ENCODE results near the gene C1QTNF6.

- TF ChIP-seq CTCF (IDR thresholded peaks at IDR 0.05), result no peak
- no peak for TF ChIP-seq POLR2A (IDR thresholded peaks at IDR 0.05; ENCODE audit: low read depth)
Measured at GRCh38 chr22:37175414-37176281, 12.4 kb downstream of the C1QTNF6 start.
